Measurements from ENCODE around the gene ULBP1.
"Not testable (repeated sequence)": the region's sequence is repeated elsewhere in the genome, so short reads cannot be mapped to it uniquely, and the experiment has no call there.

GRCh38 chr6:149945276-149945675 lies 18.5 kb upstream of the ULBP1 start:
- TF ChIP-seq CTCF, POLR2A (IDR thresholded peaks at IDR 0.05): not testable (repeated sequence)

All from thyroid gland (tissue), 4 donors.